ENCODE data around the gene DMAC2. TPM values are rescaled to one million over a fixed set of nuclear protein-coding genes. Genes with fewer than 3 reads are reported as not detected.
A peak's percentile ranks its signal among the peaks of the same experiment; 100 is the strongest.

The DMAC2 gene
- total and polyA plus RNA-seq, 2 of the 13 experiments (the other 11 are each of a cell fraction or from before 2014, with no cell fraction given), result 39.0 to 66.0 TPM

DNA sequence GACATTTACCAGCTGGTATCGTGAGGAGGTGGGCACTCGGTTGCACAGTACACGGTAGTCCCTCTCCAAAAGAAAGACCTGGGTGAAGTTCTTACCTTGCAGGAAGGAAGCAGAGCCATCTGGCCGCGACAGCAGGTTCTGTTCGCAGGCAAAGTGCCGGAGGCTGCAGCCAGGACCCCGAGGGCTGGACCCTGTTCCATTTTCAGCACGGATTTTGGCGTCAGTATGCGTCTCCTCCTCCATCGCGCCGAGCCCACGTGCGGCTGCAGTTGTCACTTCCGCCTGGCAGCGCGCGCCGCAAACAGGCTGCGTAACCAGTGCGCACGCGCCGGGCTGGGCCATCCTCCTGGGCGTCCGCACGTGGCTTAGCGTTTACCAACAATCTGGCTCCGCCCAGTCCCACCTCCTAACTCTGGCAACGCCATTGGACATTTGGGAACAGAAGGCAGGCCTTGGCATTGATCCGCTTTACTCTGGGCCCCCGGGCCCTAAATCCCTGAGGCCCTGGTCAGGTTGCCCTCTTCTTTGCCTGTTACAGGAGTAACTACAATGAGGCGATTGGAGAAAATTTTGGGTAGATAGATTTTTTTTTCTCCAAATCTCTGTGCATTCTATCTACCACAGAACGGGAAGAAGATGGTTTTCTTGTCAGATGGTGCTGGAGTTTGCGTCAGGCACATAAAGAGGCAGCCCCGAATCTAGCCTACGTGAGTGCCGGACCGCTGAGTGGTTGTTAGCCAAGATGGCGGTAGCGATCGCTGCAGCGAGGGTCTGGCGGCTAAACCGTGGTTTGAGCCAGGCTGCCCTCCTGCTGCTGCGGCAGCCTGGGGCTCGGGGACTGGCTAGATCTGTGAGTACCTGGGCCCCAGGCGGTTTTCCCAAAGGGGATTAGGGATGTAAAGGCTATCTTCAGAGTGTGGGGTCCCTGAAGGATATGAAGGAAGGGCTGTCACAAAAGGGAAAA is 42.3 kb downstream of the DMAC2 start, which contains the start of the genes BCKDHA and EXOSC5 (continued):
- TF ChIP-seq ARID3A (IDR thresholded peaks at IDR 0.05; ENCODE audit: low read depth, low read length), result no peak
- TF ChIP-seq, protein P1, sequence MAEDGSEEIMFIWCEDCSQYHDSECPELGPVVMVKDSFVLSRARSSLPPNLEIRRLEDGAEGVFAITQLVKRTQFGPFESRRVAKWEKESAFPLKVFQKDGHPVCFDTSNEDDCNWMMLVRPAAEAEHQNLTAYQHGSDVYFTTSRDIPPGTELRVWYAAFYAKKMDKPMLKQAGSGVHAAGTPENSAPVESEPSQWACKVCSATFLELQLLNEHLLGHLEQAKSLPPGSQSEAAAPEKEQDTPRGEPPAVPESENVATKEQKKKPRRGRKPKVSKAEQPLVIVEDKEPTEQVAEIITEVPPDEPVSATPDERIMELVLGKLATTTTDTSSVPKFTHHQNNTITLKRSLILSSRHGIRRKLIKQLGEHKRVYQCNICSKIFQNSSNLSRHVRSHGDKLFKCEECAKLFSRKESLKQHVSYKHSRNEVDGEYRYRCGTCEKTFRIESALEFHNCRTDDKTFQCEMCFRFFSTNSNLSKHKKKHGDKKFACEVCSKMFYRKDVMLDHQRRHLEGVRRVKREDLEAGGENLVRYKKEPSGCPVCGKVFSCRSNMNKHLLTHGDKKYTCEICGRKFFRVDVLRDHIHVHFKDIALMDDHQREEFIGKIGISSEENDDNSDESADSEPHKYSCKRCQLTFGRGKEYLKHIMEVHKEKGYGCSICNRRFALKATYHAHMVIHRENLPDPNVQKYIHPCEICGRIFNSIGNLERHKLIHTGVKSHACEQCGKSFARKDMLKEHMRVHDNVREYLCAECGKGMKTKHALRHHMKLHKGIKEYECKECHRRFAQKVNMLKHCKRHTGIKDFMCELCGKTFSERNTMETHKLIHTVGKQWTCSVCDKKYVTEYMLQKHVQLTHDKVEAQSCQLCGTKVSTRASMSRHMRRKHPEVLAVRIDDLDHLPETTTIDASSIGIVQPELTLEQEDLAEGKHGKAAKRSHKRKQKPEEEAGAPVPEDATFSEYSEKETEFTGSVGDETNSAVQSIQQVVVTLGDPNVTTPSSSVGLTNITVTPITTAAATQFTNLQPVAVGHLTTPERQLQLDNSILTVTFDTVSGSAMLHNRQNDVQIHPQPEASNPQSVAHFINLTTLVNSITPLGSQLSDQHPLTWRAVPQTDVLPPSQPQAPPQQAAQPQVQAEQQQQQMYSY (CRISPR knock-in tag; IDR thresholded peaks at IDR 0.05), result peak; percentile 72; the same call in 1 of the 2 replicates
- TF ChIP-seq YY1 (IDR thresholded peaks at IDR 0.05; ENCODE audit: insufficient read depth, insufficient replicate concordance, low read depth, low read length), result peak; percentile 94
- no peak for TF ChIP-seq ZNF563 (CRISPR knock-in tag; IDR thresholded peaks at IDR 0.05)
- TF ChIP-seq MATR3 (CRISPR knock-in tag; IDR thresholded peaks at IDR 0.05), result no peak
- TF ChIP-seq PAX8 (CRISPR knock-in tag; IDR thresholded peaks at IDR 0.05; ENCODE audit: borderline replicate concordance), result no peak
- TF ChIP-seq BRD4 (CRISPR knock-in tag; IDR thresholded peaks at IDR 0.05), result 0 out of 2 replicates have a peak, but pooled peaks have one; percentile 56
- TF ChIP-seq ZBTB21 (CRISPR knock-in tag; IDR thresholded peaks at IDR 0.05), result no peak
- TF ChIP-seq, protein P2, sequence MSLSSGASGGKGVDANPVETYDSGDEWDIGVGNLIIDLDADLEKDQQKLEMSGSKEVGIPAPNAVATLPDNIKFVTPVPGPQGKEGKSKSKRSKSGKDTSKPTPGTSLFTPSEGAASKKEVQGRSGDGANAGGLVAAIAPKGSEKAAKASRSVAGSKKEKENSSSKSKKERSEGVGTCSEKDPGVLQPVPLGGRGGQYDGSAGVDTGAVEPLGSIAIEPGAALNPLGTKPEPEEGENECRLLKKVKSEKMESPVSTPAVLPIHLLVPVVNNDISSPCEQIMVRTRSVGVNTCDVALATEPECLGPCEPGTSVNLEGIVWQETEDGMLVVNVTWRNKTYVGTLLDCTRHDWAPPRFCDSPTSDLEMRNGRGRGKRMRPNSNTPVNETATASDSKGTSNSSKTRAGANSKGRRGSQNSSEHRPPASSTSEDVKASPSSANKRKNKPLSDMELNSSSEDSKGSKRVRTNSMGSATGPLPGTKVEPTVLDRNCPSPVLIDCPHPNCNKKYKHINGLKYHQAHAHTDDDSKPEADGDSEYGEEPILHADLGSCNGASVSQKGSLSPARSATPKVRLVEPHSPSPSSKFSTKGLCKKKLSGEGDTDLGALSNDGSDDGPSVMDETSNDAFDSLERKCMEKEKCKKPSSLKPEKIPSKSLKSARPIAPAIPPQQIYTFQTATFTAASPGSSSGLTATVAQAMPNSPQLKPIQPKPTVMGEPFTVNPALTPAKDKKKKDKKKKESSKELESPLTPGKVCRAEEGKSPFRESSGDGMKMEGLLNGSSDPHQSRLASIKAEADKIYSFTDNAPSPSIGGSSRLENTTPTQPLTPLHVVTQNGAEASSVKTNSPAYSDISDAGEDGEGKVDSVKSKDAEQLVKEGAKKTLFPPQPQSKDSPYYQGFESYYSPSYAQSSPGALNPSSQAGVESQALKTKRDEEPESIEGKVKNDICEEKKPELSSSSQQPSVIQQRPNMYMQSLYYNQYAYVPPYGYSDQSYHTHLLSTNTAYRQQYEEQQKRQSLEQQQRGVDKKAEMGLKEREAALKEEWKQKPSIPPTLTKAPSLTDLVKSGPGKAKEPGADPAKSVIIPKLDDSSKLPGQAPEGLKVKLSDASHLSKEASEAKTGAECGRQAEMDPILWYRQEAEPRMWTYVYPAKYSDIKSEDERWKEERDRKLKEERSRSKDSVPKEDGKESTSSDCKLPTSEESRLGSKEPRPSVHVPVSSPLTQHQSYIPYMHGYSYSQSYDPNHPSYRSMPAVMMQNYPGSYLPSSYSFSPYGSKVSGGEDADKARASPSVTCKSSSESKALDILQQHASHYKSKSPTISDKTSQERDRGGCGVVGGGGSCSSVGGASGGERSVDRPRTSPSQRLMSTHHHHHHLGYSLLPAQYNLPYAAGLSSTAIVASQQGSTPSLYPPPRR (CRISPR knock-in tag; IDR thresholded peaks at IDR 0.05; ENCODE audit: borderline replicate concordance), result no peak
- TF ChIP-seq, protein P3, sequence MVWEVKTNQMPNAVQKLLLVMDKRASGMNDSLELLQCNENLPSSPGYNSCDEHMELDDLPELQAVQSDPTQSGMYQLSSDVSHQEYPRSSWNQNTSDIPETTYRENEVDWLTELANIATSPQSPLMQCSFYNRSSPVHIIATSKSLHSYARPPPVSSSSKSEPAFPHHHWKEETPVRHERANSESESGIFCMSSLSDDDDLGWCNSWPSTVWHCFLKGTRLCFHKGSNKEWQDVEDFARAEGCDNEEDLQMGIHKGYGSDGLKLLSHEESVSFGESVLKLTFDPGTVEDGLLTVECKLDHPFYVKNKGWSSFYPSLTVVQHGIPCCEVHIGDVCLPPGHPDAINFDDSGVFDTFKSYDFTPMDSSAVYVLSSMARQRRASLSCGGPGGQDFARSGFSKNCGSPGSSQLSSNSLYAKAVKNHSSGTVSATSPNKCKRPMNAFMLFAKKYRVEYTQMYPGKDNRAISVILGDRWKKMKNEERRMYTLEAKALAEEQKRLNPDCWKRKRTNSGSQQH (CRISPR knock-in tag; IDR thresholded peaks at IDR 0.05; ENCODE audit: low read depth), result peak; percentile 86
- no peak for TF ChIP-seq RFX1 (IDR thresholded peaks at IDR 0.05)
- peak; percentile 33 for TF ChIP-seq CEBPG (CRISPR knock-in tag; IDR thresholded peaks at IDR 0.05)
- TF ChIP-seq SNAPC2 (CRISPR knock-in tag; IDR thresholded peaks at IDR 0.05), result no peak
- TF ChIP-seq KMT2A (CRISPR knock-in tag; IDR thresholded peaks at IDR 0.05), result peak; percentile 58; the same call in 1 of the 2 replicates
- TF ChIP-seq HMGA1 (CRISPR knock-in tag; conservative IDR thresholded peaks at IDR 0.05), result no peak
- TF ChIP-seq ZNF777 (CRISPR knock-in tag; IDR thresholded peaks at IDR 0.05), result peak; percentile 21; the same call in 1 of the 2 replicates
- TF ChIP-seq ZFP37 (CRISPR knock-in tag; IDR thresholded peaks at IDR 0.05; ENCODE audit: borderline replicate concordance), result 0 out of 2 replicates have a peak, but pooled peaks have one; percentile 46

All from HepG2 (cell line).